Bone marrow (tissue), 2 donors: ENCODE measurements around the gene CAMK1D.

Experiments
- DNase-seq, 2 donors: peaks; one replicate each; lab custom pipeline; 2025; lab: John Stamatoyannopoulos, UW

Gene CAMK1D

DNA sequence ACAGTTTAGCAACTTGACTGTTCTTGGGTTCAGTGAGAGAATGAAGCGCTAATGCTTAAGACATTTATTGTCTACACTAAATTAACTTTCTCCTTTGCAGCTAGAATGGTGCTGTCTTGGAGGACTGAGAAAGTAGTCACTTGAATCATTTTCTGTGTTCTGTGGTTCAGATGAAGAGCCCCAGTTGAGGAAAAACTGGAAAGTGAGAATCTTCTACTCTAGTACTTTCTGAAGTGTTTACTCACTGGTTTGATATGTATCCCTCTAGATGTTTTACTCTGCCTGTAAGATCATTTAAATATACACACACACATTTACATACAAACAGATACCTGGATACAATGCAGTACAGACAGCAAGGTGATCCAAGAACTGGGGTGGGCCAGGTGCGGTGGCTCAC lies 308.1 kb downstream of the CAMK1D start:
- DNase-seq, result no peak

DNA sequence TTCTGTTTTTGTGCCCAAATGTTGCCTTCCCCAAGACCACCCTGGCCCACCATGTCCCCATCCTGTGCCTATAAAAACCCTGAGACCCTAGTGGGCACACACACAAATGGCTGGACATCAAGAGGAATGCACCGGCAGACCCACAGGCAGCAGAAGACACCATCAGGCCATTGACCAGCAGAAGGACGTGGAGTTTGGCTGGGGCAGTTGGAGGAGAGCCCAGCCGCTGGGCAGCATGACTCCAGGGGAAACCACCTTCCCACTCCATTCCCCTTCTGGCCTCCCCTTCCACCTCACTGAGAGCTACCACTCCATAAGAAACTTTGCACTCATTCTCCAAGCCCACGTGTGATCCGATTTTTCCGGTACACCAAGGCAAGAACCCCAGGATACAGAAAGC lies 309.2 kb downstream of the CAMK1D start:
- DNase-seq, result no peak

DNA sequence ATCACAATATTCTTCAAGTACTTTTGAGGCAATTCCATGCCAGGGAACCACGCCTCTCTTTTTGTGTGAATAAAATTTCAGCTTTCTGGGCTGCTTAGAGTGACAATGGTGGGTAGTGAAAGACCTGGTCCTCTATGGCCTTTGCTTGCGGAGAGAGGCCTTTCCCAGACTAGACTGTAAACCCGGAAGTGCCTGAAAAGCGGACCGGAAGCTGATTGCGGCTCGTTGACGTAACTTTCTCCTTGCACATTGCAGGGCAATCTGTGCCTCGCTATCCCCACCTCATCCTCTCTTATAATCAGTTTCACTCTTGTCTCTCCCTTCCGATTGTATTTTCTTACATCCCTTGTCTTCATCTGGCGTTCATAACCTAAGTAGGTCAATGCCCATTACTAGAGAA lies 310.4 kb downstream of the CAMK1D start:
- no peak for DNase-seq

DNA sequence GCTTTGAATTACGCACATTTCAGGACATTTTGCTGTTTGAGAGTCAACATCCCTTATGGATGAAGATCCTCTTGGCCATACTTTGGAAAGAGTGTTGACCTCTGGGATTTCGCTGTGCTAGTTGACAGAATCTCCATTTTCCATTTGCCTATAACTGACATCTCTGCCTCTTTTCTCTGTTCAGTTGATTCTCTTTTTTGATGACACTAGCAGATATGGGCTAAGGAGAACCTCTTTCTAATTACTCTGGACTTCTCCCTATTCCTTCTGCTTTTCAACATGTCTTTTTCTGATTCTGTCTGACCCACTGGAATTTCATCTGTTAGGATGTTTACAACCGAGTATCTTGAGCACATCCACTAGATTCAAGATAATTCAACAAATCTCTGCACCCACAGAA lies 311.5 kb downstream of the CAMK1D start:
- no peak for DNase-seq

DNA sequence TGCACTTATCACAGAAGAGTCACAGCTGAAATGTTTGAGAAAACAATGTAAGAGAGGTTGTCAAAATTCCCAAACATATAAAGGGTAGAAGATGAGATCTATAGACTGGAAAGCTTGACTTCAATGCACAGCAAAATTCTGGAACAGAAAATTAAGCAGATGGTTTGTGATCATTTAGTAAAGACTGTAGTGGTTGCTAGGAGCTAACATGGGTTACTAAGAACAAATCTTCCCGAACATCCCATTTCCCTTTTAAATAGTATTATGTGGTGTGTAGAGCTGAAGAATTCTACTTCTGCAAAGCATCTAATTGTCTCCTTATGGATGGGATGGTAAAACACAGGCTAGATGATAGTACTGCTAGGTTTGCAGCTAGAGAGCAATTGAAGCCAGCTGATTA lies 312.3 kb downstream of the CAMK1D start:
- no peak for DNase-seq

DNA sequence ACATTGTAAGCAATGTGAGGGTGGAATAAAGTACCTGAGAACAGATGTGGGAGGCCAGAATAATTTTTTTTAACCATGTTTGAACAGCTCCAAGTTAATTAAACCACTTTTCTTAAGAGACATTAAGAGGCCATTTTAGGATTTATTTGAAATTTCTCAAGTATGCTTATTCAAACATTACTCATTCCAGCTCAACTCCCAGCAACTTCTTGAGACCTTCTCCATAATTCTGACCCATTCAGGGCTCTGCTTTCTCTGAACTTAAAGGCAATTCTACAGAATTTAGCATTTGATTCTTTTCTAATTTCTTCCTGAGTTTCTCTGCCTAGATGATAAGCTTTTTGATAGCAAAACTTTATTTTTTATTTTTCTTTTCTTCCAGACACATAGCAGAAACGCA lies 314.5 kb downstream of the CAMK1D start:
- DNase-seq, result no peak

DNA sequence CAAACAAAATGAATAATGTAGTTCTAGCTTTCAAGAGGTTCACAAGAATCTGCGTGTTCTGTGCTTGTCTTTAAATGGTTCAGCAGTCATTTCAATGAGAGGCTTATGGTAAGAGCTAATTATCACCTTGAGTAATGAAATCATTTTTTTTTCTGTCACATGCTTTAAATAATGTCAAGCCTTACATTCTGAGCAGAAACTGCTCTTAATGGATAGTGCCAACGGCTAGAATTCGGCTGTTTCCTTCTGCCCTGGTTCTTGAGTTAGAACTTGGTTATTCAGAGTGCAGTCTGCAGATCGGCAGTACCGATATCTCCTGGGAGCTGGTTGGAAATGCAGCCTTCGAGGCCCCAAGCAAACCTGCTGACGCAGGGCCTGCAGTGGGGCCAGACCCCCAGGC lies 316.2 kb downstream of the CAMK1D start:
- no peak for DNase-seq

DNA sequence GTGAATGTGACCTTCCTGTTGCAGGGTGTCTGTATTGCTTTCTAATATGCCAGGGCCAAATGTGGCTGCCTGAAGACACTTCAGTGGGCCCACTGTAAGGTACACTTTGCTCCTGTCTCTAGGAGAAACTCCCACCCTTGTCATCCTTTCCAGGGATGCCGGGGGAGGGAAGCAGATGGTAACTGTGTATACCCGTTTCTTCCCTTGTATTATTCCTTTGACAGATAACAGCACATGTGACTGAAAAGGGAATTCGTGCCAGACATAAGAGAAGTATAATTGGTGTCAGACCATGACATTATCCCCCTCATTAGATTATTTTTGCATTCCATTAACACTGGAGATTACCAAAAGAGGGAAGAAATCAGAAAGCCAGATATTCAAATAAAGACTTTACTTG lies 317.7 kb downstream of the CAMK1D start:
- no peak for DNase-seq

DNA sequence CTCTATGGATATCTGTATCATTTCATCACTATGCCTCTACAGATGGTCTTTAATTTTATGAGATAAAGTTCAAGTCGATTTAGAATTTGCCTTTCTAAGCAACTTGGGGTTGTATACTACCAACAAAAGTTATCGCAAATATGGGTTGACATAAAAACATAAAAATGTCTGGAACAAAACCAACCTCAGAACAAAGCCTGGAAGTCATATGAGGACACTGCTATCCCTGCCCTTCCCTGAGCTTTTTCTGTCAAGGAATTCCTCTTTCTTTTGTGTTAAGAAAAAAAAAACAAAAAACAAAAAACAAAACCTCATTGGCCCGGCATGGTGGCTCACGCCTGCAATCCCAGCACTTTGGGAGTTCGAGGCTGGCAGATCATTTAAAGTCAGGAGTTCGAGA lies 319.3 kb downstream of the CAMK1D start:
- no peak for DNase-seq

DNA sequence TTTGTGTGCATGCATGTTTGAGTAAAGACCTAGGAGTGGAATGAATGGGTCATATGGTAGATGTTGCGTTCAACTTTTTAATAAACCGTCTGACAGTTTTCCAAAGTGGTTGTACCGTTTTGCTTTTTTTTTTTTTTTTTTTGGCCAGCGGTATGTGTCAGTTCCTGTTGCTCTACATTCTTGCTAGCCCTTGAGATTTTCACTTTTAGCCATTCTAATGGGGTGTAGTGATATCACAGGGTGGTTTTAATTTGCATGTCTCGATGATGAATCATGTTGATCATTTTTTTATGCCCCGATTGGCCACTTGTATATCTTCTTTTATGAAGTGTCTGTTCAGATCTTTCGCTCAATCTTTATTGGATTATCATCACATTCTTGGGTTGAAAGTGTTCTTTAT lies 320.7 kb downstream of the CAMK1D start:
- no peak for DNase-seq

DNA sequence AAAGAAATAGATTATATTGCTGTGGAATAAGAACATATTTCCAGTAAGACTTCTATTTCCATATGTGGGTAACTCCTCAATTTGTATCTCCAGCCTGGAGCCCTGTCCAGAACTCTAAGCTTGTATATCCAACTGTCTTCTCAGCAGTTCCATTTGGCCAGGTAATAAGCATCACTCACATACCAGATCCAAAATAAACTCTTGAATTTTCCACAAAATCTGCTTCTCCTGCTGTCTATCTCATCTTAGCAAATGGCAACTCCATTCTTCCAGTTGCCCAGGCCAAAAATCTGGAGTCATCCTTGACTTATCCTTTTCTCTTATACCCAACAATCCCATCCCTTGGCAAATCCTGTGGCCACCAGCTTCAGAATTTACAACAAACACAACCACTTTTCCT lies 325.8 kb downstream of the CAMK1D start:
- no peak for DNase-seq

DNA sequence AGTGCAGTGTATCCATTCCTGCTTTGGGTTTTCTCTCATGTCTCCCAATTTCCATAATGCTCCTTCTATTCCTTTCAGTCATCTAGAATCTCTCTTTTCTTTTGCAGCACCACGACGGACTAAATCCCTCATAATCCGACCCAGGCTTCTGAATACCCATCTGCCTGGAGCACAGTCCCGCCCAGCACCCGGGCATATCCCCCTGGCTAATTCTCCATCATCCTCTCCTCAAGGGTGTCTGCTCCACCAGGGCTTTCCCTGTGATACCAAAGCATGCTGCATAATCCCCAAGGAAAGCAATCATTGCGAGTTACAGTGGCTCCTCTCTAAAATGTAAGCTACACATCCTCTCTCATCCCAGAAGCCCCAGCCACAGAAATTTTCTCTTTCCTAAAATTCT lies 330.3 kb downstream of the CAMK1D start:
- DNase-seq, result no peak

DNA sequence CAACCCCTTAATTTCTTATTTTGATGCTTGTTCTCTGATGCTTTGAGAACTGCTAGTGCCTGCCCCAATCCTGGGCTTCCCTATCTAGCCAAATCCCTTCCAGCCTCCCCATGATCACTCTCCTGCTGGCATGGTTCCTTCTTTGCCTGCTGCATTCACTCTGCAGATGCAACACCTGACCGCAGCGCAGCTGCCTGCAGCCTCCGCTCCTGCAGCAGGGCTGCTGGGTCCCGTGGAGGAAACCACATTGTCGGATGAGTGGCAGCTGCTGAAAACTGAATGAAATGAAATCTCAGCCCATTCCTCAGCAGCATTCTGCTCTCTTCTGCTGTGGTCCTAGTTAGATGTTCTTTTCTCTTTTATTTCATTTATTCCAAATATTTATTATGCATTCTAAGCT lies 331.9 kb downstream of the CAMK1D start:
- DNase-seq, result no peak

DNA sequence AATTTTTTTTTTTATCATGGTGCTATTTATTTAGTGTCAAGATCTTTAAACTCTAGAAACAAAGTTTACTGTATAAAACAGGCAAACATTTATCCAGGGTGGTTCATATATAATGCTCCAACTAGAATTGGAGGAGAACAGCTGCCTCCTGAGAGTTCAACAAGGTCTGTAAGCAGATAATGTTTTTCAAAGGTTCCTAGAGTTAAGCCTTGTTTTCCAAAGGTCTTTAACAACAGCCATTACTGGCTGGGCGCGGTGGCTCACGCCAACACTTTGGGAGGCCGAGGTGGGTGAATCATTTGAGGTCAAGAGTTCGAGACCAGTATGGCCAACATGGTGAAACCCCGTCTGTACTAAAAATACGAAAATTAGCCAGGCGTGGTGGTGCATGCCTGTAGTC lies 335.4 kb downstream of the CAMK1D start:
- DNase-seq, result no peak

DNA sequence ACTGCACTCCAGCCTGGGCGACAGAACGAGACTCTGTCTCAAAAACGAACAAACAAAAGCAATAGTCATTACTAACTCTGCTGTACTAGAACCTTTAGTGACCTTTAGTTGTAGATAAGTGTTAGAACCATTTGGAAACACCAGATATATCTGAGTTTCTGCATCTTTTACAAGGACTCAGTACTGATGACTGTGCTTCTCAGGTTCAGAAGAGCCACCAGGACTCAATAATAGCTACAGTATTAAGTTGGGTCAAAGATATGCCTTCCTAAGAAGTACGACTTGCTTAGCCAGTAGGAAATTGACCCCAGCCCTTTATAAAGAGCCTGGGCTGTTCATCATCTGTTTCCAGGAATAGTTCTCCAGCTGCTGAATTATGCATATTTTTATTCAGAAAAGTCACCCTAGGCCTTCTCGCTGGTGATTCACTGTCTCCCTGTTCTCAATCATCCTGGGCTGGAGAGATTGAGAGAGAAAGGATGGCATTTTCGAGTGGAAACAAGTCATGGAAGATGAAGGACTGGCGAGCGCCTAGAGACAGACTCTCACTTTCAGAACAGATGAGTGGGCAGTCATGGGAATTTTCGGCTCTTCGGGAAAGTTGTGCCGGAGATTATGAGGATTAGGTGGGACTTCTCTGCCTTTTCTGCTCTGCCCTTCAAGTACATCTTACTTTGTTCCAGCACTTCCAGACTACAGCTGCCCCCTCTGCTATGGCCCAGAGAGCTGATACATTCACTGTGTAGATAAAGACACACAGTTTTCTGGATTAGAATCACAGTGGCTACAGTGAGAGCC lies 336.1 kb downstream of the CAMK1D start:
- DNase-seq, result no peak

DNA sequence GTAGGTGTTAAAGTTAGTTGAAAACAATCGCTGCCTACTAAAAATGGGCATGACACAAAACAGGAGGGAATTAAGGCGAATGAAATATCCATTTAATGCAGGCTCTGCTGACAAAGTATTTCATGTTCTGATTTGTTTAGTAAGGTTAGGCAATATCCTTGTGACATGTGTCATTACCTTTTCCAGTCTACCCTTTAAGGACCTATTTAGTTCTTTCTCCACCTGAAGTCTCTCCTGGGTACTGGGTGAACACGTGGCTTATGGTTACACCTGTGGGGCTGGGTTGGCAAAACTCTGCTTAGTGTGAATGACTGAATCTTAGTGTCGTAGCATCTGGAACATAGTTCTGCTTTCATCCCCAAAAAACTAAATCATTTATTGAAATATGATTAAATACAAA lies 338.6 kb downstream of the CAMK1D start:
- no peak for DNase-seq

DNA sequence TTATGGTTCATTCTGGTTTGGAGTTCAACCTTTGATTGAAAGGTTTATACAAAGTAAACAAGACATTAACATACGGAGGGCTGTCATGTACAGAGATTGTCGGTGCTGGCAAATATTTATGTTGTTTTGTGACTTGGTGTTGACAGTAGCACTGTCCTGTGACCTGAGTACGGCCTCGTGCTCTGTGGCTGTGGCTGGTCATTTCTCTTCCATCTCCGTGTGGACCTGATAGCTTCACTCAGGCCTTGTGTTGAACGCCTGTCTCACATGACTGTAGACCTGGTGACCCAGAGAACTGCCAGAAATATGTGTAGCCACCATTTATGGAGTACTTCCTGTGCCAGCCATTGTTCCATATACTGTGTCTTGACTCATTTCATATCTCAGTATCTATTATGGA lies 340.5 kb downstream of the CAMK1D start:
- DNase-seq, result no peak

DNA sequence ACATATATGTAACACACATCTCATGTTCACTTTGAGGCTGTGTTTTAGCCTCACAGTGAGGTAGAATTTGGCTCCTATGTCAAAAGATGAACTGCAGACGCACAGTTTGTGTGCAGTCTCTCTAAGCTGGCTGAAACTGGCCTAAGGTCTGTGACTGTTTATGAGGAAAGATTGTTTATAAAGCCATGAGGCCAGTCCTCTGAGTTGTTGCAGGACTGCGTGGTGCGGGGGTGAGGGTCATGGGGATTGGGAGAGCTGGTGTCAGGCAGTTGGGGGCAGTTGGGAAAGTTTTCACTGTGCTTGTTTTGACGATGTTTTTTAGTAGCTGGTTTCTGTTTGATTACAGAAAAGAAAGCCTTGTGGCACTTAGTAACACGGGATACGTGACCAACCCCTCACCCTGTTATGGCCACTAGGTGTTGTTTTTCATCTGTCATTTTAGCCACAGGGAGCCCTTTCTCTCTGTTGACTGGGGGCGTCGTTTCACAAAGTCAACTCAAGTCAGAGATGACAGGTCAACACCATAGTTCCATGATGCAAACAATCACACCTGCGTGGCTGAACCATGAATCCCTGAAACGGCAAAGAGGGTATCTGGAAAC lies 341.3 kb downstream of the CAMK1D start:
- DNase-seq, result no peak

DNA sequence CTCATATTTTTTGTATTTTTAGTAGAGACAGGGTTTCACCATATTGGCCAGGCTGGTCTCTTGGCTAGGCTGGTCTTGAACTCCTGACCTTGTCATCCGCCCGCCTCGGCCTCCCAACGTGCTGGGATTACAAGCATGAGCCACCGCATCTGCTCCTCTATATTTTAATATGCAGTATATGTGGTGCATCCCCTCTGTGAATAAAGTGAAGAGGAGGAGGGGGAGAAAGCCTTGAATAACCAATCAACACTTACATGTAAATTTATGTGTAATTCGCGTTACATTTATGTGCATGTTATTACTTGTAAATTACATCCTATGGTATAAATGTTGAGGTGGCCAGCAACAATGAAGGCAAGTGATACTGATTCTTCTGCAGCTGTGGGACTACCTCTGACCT lies 342.2 kb downstream of the CAMK1D start:
- no peak for DNase-seq

DNA sequence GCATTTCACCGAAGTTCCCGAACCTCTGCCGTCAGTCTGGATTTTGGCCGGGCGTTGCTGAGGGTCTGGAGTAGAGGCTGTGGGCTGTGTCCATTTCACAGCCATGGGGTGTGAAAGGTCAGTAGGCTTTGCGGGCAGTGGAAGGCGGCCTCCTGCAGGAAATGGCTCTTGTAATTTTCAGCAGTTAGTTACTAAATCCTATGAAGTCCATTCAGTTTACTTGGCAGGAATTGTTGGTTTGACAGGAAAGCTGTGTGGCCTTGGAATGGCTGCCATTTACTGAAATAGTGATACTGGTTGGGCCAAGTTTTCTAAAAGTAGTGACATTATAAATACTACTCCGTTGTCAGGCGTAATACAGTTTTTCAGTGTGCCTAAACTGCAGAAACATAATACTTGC lies 348.4 kb downstream of the CAMK1D start:
- DNase-seq, result no peak

DNA sequence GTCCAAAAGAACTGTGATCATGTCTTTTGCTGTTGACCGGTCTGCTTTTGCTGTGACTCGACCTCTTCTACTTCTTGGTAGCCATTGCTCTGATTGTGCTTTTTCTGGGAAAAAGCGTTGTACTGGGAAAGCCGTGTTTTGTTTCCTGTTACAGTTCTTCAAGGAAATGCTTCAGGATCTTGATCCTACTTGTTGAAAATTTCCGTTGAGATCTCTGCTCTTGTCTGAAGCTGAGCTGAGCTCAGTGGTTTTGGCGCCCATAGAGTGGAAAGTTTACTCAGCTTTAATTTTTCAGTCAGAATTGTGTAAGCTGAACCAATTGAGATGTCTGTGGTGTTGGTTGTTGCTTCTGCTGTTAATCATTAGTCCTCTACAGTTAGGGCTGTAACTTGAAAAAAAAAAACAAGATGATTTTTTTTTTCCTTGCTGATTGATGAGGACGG lies 349.9 kb downstream of the CAMK1D start:
- DNase-seq, result no peak

DNA sequence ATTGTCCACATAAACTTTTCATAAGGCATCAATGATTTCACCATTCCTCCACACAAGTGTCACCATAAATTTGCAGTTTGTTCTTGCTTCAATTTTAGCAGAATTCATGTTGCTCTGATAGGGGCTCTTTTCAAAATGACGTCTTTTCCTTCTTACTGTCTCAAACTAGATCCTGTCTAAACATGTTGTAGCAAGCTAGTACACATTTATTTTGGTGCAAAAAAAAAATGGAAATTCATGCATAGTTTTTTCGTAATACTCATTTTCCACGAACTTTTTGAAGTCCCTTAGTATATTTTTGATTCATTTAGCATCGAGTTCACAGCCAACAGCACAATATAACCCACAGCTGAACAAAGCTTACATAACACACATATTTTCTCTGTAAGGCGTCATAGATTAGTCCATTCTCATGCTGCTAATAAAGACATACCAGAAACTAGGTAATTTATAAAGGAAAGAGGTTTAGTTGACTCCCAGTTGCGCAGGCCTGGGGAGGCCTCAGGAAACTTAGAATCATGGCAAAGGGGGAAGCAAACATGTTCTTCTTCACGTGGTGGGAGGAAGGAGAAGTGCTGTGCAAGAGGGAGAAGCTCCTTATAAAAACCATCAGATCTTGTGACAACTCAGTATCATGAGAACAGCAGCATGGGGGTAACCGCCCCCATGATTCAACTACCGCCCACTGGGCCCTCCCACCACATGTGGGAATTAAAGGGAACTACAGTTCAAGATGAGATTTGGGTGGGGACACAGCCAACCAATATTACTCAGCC lies 350.6 kb downstream of the CAMK1D start:
- DNase-seq, result no peak

DNA sequence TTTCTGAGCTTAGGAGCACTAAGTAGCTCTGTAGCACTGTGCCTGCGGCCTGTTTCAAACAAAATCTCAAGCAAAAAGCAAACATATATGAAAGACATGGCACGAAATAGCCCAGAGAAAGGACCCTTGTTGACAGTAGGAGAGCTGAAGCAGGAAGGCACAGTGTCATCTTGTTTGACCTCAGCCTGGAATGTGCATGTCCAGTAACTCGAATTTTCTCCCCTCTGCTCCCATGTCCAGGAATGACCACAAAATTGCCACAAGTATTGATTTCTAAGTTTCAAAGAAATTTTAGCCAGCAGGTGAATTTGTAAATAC lies 351.2 kb downstream of the CAMK1D start:
- no peak for DNase-seq
